Epithelial cell of proximal tubule (primary cell): ENCODE data around the gene NSG1. TPM values are rescaled to one million over a fixed set of nuclear protein-coding genes. Genes with fewer than 3 reads are reported as not detected.

Experiments used
- DNase-seq: peaks from one replicate; pipeline ENCODE4 v3.0.0-alpha.2; 2011; ENCODE audit warnings: low read depth
- H3K4me3 ChIP-seq: 2 replicates; pipeline ENCODE4 v1.5.1; 2011; ENCODE audit warnings: low read depth, mild to moderate bottlenecking, low read length
- total RNA-seq: library from RNA; depleted of rRNA; stranded (reverse); fragments of >200 nt; gene quantifications from 2 replicates; pipeline ENCODE4 v1.2.3, GENCODE V29; 2015
- TF ChIP-seq, protein P1 (sequence below): conservative IDR thresholded peaks from 2 replicates; pipeline ENCODE4 v1.5.1; 2012; ENCODE audit warnings: low read depth, mild to moderate bottlenecking, low read length

NSG1 gene, protein sequence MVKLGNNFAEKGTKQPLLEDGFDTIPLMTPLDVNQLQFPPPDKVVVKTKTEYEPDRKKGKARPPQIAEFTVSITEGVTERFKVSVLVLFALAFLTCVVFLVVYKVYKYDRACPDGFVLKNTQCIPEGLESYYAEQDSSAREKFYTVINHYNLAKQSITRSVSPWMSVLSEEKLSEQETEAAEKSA
- total RNA-seq, result 1.6 and 3.2 TPM in 2 replicates

DNA sequence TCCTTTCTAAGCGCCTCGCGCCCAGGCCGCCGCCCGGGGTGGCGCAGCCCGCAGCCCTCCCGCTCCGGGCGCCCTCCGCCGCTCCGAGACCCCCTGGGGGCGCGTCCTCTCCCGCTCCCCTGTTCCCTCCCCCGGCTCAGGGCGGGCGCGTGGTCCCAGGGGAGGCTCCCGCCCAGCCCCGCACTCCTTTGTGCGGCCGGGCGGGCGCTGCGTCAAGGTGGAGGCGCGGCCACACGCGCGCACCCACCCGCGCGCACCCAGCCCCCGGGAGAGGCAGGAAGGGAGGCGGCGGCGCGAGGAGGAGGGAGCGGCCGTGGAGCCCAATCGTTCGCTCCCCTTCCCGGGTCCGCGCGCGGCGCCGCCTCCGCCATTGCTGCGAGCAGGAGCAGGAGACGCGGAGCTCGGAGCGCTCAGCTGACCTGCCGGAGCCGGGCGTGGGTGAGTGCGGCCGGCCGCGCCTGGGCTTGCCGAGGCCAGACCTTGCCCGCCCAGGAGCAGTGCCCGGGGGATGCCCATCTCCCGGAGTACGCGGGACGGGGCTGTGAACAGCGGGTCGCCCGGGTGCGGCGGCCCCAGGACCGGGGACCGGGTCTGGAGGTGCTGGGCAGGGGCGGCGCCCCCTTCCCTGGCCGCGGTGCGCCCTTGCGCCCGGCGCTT is at the start of gene NSG1:
Gene NSG1 (plus strand): TSS at position 367 of the 657 bp plus-strand sequence. CDS start 528 bp downstream, outside the sequence.
- peak within 1 kb of the TSS; percentile 45 for H3K4me3 ChIP-seq
- no peak for DNase-seq
- TF ChIP-seq, protein P1, sequence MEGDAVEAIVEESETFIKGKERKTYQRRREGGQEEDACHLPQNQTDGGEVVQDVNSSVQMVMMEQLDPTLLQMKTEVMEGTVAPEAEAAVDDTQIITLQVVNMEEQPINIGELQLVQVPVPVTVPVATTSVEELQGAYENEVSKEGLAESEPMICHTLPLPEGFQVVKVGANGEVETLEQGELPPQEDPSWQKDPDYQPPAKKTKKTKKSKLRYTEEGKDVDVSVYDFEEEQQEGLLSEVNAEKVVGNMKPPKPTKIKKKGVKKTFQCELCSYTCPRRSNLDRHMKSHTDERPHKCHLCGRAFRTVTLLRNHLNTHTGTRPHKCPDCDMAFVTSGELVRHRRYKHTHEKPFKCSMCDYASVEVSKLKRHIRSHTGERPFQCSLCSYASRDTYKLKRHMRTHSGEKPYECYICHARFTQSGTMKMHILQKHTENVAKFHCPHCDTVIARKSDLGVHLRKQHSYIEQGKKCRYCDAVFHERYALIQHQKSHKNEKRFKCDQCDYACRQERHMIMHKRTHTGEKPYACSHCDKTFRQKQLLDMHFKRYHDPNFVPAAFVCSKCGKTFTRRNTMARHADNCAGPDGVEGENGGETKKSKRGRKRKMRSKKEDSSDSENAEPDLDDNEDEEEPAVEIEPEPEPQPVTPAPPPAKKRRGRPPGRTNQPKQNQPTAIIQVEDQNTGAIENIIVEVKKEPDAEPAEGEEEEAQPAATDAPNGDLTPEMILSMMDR, result no peak

DNA sequence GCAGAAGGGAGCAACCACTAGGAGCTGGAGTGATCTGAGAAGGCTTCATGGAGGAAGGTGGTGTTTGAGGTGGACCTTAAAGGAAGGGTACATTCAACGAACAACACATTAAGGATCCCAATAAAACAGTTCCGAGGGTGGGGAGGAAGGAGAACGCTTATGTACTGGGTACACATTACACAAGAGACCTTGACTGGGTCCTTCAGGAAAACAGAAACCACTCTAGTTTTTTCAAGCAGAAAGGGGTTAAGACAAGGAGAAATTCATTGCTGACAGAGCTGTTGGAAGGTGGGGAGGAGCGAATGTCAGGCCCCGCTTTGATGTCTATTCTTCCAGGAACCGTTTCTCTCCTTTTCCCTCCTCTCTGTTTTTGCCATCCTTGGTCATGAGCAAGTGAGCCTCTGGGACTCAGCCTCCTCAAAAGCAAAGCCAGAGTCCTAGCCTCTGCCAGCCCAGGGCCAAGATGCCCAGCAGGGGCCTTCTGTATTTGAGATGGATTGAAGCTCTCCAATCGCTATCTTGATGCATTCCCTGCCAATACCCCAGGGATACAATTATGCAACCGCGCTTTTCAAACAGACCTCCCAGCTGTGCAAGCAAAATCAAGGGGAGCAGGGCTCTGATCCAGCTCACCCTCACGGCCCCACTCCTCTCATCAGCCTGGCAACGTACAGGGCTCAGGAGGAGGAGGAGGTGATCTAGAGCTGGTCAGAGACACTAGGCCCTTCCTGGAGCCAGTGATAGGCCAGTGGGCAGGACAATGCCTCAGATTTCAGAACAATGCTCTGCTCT is 48.5 kb upstream of the NSG1 start:
- H3K4me3 ChIP-seq, result no peak overlapping the region
- no peak for DNase-seq
- TF ChIP-seq, protein P1, result no peak

DNA sequence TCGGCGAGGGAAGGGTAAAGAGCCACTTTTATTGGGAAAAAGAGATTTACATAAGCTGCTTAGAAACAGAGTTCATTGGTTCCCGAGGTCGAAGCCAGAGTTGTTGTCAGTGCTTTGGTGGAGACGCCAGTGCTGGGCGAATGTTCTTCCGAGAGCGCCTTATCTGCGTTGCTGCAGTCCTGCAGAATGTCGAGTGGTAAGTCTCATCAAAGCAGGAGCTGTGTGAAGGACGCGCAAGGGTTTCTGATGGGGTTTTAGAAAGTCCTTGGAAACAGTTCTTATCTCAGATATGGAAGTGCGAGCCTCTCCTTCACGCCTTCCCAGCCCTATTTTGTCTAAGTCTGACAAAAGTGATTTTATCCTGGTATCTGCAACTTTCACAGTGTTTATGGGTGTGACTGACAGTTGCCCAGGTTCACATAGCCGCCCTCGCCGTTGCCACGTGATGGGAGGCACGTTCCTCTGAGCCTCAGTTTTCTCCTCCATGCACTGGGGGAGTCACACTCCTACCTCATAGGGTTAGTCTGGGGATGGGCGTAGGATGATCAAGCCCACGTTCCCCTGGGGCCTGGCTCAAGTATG is 47.3 kb upstream of the NSG1 start:
- TF ChIP-seq, protein P1, result no peak
- DNase-seq, result no peak
- no peak overlapping the region for H3K4me3 ChIP-seq

DNA sequence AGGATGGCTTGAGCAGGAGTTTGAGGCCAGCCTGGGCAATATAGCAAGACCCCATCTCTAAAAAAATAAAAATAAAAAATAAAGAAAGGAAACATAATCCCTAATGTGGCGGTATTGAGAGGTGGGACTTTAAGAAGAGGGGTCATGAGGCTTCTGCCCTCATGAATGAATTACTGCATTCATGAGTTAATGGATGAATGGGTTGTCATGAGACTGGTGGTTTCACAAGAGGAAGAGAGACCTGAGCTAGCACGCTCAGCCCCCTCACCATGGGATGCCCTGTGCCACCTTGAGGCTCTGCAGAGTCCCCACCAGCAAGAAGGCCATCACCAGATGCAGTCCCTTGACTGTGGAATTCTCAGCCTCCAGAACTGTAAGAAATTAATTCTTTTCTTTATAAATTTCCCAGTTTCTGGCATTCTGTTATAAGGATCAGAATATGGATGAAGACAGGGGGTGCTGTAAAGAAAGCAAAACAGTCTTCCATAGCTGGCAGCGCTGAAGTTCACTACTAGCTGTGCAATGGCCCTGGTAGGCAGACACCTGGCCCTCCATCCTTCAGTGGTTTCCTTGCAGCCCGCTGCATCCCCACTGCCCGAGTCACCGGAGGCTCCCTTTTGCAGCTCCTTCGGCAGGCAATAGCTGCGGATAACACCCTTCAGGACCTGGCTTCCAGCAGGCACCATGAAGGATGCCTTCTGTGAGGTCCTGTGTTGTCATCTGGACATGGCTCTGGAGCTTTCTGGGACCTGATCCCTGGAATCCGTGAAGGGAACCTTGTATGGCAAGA is 44.8 kb upstream of the NSG1 start:
- no peak overlapping the region for H3K4me3 ChIP-seq
- no peak for DNase-seq
- TF ChIP-seq, protein P1, result no peak

DNA sequence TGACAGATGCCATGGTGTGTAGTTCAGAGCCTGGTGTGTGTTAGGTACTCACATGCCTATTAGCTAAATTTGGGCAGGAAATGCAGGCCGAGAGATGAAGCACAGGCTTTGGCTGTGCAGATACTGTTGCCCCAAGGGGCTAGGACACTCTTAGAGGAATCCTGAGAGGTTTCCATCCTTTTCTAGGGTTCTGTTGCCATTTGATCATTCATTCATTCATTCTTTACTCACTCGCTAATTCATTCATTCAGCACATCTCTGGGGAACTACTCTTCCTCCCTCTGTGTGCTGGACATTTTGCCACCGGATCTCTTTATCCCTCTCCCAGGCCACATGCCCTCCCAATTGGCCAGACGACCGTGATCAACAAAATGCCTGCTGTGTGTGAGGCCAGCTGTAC is 43.9 kb upstream of the NSG1 start:
- no peak for DNase-seq
- no peak overlapping the region for H3K4me3 ChIP-seq
- TF ChIP-seq, protein P1, result no peak

DNA sequence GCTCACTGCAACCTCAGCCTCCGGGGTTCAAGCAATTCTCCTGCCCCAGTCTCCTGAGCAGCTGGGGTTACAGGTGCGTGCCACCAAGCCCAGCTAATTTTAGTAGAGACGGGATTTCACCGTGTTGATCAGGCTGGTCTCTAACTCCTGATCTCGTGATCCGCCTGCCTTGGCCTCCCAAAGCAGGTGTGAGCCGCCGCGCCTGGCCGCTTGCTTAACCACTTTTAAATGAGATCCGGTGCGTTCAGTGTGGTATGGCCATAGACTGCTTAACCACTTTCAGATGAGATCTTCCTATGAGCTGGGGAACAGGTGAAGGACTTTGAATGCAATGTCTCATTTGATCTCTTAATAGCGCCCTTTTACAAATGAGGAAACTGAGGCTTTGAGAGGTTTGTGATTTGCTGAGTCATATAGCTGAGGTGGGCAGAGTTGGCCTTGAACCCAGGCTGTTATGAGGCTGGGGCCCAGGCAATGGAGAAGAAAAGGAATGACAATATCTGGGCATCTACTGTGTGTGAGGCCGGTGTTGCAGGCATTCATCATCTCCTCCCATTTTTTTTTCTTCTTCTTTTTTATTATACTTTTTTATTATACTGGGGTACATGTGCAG is 41.9 kb upstream of the NSG1 start:
- no peak for DNase-seq
- no peak overlapping the region for H3K4me3 ChIP-seq
- TF ChIP-seq, protein P1, result no peak
